ENCODE measurements around the gene DDIAS. TPM values are rescaled to one million over a fixed set of nuclear protein-coding genes. Genes with fewer than 3 reads are reported as not detected.

Gene DDIAS
- total and polyA plus RNA-seq, 10 donors = 1.5 to 11.1 (median 7.3) TPM

GRCh38 chr11:82975882-82976281 is 74.3 kb downstream of the DDIAS start:
- Histone ChIP-seq H3K9me3 (peaks cover 0 to under 1% (median 0%) of the 10 kb centered on the region in 8 donors), H3K27ac (no peak overlapping the region), H3K4me3 (no peak overlapping the region), H3K4me1 (peaks cover 0 to 37% (median 3%) of the 10 kb centered on the region in 6 donors), H3K36me3 (peaks cover 0 to 4% (median under 1%) of the 10 kb centered on the region in 6 donors), H3K27me3 (replicated peaks in 1 of 7) (no peaks in the 10 kb centered on the region)
- intact Hi-C loops (cut with DNase I; ENCODE audit: low total_unique reads) = no loop called here
- no peak for DNase-seq
- TF ChIP-seq POLR2A (IDR thresholded peaks at IDR 0.05) (no peak), CTCF (IDR thresholded peaks at IDR 0.05 in 8 of 11, conservative IDR thresholded peaks at IDR 0.05 in 3 of 11) (no peak), POLR2AphosphoS5 (IDR thresholded peaks at IDR 0.05) (no peak)

- no peak for DNase-seq
- TF ChIP-seq POLR2AphosphoS5 (IDR thresholded peaks at IDR 0.05) (no peak), POLR2A (IDR thresholded peaks at IDR 0.05) (no peak), CTCF (IDR thresholded peaks at IDR 0.05 in 8 of 11, conservative IDR thresholded peaks at IDR 0.05 in 3 of 11) (no peak)
- peaks cover 0 to 34% (median 2%) of the 10 kb centered on the region in 6 donors for H3K4me1 ChIP-seq
- H3K9me3 ChIP-seq = no peaks in the 10 kb centered on the region
- intact Hi-C loops (cut with DNase I; ENCODE audit: low total_unique reads) = no loop called here
- no peaks in the 10 kb centered on the region for H3K27me3 ChIP-seq (replicated peaks in 1 of 7)
- no peak overlapping the region for H3K27ac ChIP-seq
- H3K4me3 ChIP-seq = no peak overlapping the region
- peaks cover 0 to 13% (median 6%) of the 10 kb centered on the region in 6 donors for H3K36me3 ChIP-seq
Observed at GRCh38 chr11:82976786-82977185, 75.2 kb downstream of the DDIAS start.

GRCh38 chr11:82978422-82979099 is 77.0 kb downstream of the DDIAS start:
- Histone ChIP-seq H3K27ac (no peak overlapping the region), H3K4me1 (peaks cover 0 to 24% (median 0%) of the 10 kb centered on the region in 6 donors), H3K27me3 (replicated peaks in 1 of 7) (no peaks in the 10 kb centered on the region), H3K36me3 (peaks cover 0 to 28% (median 11%) of the 10 kb centered on the region in 6 donors), H3K4me3 (no peak overlapping the region), H3K9me3 (no peaks in the 10 kb centered on the region)
- TF ChIP-seq POLR2A (IDR thresholded peaks at IDR 0.05) (no peak), CTCF (IDR thresholded peaks at IDR 0.05 in 8 of 11, conservative IDR thresholded peaks at IDR 0.05 in 3 of 11) (no peak), POLR2AphosphoS5 (IDR thresholded peaks at IDR 0.05) (no peak)
- 67 to 79% (median 77%) methylated on average over 6 of the region's 6 CpGs for WGBS, 5 donors
- intact Hi-C loops (cut with DNase I; ENCODE audit: low total_unique reads) = no loop called here
- DNase-seq = no peak

- peaks cover 0 to 41% (median 14%) of the 10 kb centered on the region in 6 donors for H3K36me3 ChIP-seq
- no peak overlapping the region for H3K4me3 ChIP-seq
- intact Hi-C loops (cut with DNase I; ENCODE audit: low total_unique reads) = no loop called here
- H3K9me3 ChIP-seq = no peaks in the 10 kb centered on the region
- no peak for TF ChIP-seq POLR2A (IDR thresholded peaks at IDR 0.05)
- TF ChIP-seq CTCF (IDR thresholded peaks at IDR 0.05 in 8 of 11, conservative IDR thresholded peaks at IDR 0.05 in 3 of 11) = no peak
- no peak for TF ChIP-seq POLR2AphosphoS5 (IDR thresholded peaks at IDR 0.05)
- no peak for DNase-seq
- no peak overlapping the region for H3K27ac ChIP-seq
- H3K4me1 ChIP-seq = peaks cover 0 to 24% (median 0%) of the 10 kb centered on the region in 6 donors
- no peaks in the 10 kb centered on the region for H3K27me3 ChIP-seq (replicated peaks in 1 of 7)
Observed at GRCh38 chr11:82979824-82980223, 78.3 kb downstream of the DDIAS start.
